NCI-H748 (cell line): Measurements from ENCODE around the gene PUDP.
"Not testable (repeated sequence)": the region's sequence is repeated elsewhere in the genome, so short reads cannot be mapped to it uniquely, and the experiment has no call there.

Experiments
- DNase-seq: peaks from one replicate; lab custom pipeline; 2025; ENCODE audit not compliant: unreplicated experiment; lab: John Stamatoyannopoulos, UW

PUDP gene

DNA sequence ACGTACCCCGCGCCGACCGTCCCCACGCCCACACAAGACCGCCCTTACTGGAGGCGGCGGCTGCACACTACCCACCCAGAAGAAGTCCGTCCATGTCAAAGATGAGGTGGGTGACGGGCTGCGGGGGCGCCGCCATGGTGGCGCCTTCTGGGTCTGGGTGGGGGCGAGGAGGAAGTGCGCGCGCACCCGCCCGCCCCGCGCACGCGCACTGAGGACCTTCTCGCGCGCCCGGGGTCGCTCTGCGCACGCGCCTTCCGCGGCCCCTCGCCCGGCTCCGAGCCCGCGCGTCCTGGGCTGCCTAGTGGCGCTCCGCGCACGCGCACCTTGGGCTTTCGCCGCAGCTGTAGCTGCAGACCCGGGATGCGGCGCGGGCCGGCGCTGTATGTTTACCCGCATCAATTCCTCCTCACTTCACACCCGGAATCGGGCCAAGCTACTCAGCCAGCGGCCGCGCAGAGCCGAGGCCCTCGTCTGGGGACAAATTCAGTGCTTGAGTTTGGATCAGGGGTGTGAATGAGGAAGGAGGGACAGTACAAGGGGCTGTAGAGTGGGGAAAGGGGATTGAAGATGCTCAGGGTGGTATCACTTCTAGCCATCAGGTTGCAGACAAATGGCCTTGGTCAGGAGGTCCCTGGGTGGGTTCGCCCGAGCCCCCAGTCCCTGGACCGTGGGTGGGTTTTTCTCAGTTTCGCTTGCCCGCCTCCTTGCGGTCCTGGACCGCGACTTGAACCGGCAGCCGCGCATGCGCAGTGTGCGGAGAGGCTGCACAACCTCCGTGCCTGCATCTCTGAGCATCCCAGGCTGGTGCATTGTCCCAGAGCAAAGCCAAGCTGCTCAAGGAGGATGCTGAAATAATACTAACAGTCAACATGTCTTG, at the start of gene PUDP:
Gene PUDP, minus strand, starts transcription at position 176 of the 877 bp plus-strand sequence. Its CDS starts 40 bp downstream, at position 136.
- peak; percentile 92 for DNase-seq

- peak; percentile 7 for DNase-seq
These were observed 46.7 kb upstream of the PUDP start for GRCh38 chrX:7194606-7195005.

DNA sequence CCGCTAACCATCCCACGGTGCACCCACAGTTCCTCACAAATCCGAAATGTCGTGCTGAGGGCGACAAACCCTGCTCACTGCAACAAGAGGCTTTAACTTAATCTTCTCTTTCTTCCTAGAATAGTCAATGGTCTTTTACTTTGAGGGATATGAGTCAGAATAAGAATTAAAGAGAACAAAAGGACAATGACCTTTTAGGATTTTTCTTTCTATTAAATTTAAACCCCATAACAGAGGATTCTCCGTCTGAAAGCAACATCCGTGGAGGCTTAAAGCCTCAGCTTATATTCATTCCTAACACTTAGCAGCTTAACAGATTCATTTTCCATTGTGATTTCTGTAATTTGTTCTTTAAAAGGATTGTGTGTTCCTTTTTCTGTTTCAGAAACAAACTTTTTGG, 44.9 kb upstream of the PUDP start:
- DNase-seq, result no peak

DNA sequence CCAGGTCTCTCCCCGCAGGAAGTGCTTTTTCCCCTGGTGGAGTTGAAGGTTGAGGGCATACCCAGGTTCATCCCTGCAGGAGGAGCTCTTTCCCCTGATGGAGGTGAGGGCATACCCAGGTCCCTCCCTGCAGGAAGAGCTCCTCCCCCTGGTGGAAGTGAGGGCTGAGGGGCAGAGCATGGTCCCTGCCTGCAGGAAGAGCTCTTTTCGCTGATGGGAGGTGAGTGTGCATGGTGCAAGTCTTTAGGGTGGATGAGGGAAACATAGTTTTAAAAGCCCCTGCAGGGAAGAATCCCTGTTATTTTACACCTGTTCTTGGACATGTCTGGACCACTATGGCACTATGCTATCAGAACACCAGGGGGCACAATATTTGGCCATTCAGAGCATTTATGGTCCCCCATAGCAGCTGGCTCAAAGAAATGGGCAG, 43.7 kb upstream of the PUDP start:
- peak; percentile 57 for DNase-seq

DNA sequence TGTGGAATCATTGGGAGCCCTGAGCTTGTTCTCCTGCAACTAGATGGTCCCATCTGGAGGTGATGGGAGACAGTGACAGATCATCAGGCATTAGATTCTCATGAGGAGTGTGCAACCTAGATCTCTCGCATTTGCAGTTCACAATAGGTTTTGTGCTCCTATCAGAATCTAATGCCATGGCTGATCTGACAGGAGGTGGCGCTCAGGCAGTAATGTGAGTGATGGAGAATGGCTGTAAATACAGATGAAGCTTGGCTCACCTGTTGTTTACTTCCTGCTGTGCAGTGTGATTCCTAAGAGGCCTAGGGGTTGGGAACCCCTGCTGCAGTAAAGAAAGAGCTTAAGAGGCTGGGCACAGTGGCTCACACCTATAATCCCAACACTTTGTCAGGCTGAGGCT, 42.2 kb upstream of the PUDP start:
- peak; percentile 87 for DNase-seq

- peak; percentile 4 for DNase-seq
These were observed 40.7 kb upstream of the PUDP start for GRCh38 chrX:7188672-7189071.

DNA sequence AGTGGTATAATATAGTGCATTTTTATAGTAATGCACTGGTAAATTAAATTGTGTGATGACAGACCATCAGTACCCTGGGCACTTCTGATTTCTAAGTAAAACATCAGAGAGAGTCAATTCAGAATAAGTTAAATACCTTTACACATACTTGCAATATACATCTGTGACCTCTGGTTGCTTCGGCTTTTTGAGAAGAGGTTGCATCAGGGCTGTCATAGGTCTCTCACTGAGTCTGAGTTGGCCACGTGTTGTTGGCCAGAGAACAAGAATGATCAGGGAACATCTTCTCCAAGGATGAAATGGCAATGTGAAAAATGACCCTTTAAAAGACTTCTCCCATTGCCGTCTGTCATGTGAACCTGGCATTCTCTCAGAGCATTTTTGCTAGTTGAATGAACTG, 36.9 kb upstream of the PUDP start:
- no peak for DNase-seq

GRCh38 chrX:7179446-7179845, 31.5 kb upstream of the PUDP start:
- DNase-seq, result no peak

- not testable (repeated sequence) for DNase-seq
These were observed 30.9 kb upstream of the PUDP start for GRCh38 chrX:7178859-7179258.

DNA sequence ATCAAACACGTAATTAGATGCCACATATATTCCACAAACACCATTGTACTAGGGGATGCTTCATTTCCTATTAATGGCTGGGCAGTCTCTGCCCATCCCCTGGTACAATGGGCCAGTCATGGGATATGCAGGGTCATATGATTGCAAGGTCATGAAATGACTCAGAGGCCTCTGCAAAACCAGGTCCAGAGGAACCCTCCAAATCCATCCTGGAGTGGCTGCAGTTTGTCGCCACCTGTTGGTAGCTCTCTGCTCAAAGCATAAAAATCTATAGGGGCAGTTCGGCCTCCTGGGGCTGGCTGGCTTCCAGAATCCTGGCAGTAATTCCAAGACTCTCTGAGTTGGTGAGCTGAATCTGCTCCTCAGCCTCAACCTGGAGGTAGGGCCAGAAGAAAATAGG, 22.9 kb upstream of the PUDP start:
- peak; percentile 9 for DNase-seq

- no peak for DNase-seq
These were observed 21.7 kb upstream of the PUDP start for GRCh38 chrX:7169627-7170026.

GRCh38 chrX:7168371-7168770, 20.4 kb upstream of the PUDP start:
- no peak for DNase-seq

DNA sequence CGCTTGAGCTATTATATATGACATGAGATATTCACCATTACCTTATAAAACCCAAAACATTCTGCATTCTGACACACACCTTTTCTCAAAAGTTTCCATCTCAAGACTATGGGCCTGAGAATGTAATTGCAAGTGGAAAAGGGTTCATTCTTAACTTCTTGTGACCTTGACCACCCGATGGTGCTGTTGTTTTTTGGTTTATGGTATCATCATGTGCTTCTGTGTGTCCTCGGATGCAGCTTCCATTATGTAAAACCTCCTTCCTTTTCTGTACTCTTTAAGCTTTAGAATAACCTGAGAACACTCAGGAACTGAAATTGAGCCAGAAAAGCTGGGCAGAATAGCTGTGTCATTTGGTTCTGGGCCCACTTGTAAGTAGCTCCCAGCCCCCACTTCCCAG, 16.2 kb upstream of the PUDP start:
- peak; percentile 12 for DNase-seq

GRCh38 chrX:7163146-7163677, 15.3 kb upstream of the PUDP start:
- no peak for DNase-seq

DNA sequence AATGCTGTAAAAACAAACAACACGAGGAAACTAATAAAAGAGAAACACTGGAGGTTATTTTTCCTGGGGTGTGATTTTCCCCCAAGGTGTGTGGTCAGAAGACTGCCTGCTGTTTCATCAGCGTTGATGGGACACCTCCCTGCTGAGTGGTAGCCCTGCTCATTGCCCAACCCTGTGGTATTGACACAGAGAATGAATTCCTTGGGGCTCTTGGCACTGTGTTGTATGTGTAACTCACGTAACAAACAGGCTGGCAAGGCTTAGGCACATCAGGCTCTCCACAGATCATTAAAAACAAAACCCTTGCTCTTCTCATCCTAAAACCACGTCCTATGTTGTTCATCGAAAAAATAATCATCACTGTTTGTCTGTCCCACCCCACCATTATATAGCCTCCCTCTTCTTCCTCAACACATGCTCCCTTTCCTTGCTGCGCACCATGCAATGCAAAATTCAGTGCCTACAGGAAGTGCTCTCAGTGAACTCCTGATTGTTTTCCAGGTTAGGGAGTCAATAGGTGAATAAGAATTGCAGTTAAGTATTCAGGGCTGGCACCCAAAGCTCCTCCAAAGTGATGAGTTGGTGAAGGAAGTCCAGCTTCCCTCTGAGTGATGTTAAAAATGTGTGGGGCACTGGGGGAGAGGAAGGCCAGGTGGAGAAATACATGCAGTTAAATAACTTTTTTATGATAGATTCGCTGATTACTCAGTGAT, 11.4 kb upstream of the PUDP start:
- DNase-seq, result peak; percentile 6

DNA sequence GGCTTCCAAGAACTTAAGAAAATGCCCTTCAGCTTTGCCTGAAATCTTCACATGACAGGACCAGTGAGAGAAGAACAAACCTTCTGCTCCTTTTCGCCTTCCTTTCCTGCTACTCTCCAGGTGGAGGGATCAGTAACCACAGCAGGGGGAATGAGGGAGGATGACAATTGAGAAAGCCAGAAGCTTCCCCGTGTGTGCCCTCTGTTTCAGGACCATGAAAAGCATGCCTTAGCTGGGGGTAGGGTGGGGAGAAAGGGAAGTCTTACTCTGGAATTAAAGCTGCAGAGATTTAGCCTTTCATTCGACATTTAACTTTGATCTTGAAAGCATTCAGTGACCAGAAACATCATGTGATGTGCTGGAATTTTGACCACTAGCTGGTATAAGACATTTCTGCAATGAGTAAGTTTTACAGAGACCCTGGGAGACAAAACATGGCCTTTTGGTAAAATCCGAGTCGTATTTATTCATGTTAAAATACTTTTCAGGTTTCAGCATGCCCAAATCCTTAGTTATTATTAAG, 10.6 kb upstream of the PUDP start:
- no peak for DNase-seq

DNA sequence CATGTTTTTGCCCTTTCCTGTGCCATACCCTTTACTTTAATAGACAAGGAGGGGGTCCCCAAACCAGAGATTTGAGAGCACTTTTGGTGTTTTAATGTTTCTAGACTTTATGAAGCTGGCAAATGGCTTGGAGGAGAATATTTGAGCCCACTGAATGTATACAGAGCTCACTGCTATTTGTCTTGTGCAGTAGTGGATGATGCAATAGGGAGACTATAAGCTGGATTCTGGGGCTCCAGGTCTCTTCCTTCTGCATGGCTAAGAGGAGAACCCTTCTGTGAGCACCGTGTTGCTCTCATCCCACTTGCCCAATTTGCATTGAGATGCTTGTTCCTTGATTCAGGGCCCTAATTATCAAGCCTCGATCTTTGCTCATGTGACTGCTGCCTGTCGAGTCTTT, 8.9 kb upstream of the PUDP start:
- no peak for DNase-seq

DNA sequence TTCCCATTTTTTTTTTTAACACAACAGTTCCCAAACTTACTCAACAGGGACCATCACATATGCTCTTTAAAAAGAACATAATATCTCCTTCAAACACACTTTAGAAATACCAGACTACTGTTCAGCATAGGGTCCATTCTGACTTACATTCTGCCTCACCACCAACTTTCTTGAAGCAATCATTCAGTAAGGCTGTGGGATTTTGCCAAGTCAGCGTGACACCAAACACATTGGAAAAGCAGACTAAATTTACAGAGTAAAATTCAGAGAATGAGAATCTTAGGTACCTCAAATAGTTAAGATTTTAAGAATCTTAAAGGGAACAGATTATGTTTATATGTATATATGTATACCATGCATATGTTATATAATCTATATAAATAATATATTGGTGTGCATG, 7.2 kb upstream of the PUDP start:
- no peak for DNase-seq

DNA sequence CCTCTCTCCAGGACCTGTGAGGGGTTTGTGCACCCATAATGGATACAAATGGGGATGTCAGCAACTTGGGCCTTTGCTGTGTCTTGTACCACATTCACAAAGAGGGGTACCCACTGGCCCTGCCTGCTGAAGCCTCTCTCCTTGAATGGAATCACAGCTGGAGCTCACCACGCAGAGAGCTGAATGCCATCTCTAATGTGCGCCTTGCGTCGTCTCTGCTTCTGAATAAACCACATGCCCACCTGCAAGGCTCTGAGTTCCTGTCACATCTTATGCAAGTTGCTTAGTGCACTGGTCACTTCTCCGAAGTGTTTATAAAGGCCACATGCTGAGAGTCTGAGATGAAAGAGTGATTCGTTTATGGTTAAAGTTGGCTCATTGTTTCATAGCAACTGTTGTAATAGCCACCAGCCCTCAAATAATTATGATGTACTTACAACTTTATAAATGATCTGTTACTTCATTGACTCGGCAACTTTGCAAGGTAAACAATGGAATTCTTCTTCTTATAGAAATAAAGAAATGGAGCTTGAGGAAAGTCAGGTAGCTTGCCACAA, 6.2 kb upstream of the PUDP start:
- no peak for DNase-seq

GRCh38 chrX:7153231-7153630, 5.3 kb upstream of the PUDP start:
- no peak for DNase-seq

- DNase-seq, result peak; percentile 13
These were observed 1.5 kb upstream of the PUDP start for GRCh38 chrX:7149411-7149810.
